Measurements from ENCODE around the gene SEC16A.

- TF ChIP-seq POLR2AphosphoS5 (IDR thresholded peaks at IDR 0.05; ENCODE audit: low read depth, low read length) (no peak), REST (IDR thresholded peaks at IDR 0.05; ENCODE audit: insufficient read depth in 1 of 2, low read depth in 2 of 2, low read length in 2 of 2) (no peak), TAF1 (IDR thresholded peaks at IDR 0.05; ENCODE audit: borderline replicate concordance, insufficient read depth, low read length) (no peak), SIN3A (IDR thresholded peaks at IDR 0.05; ENCODE audit: borderline replicate concordance, insufficient read depth, low read length) (no peak)
Measured at GRCh38 chr9:136501686-136502085, 18.8 kb upstream of the SEC16A start.

Data from PFSK-1 (cell line).